HEK293 (cell line): ENCODE data around the gene SH3RF1.
A peak's percentile ranks its signal among the peaks of the same experiment; 100 is the strongest.

ENCODE experiments used
- CTCF ChIA-PET: fragments of 350-600 bp; formaldehyde crosslinking; extraction: SDS; loops from one replicate; lab custom pipeline; 2021; ENCODE audit warnings: antibody characterized with exemption; lab: Yijun Ruan, JAX
- POLR2A ChIA-PET: fragments of 300-600 bp; formaldehyde crosslinking; extraction: SDS; loops from one replicate; lab custom pipeline; 2020; ENCODE audit warnings: antibody characterized with exemption, inconsistent platforms; lab: Yijun Ruan, JAX
- H3K27ac ChIP-seq: fragments of 200-500 bp; sonication (Bioruptor generic); 2 replicates; pipeline ENCODE4 v1.5.1; 2014; ENCODE audit warnings: low read depth, low read length, control low read depth, inconsistent platforms; ENCODE audit errors: extremely low read depth
- H3K36me3 ChIP-seq, 2 experiments: fragments of 200-500 bp in 1 of 2; sonication (Bioruptor generic) in 1 of 2; 1 replicate in 1 of 2; 2 replicates in 1 of 2; pipeline ENCODE4 v1.5.1; 2014 to 2017; ENCODE audit warnings: inconsistent platforms in 2 of 2, low read length in 2 of 2; ENCODE audit not compliant: control insufficient read depth in 2 of 2, insufficient read depth in 1 of 2
- H3K4me1 ChIP-seq: fragments of 200-500 bp; sonication (Bioruptor generic); 2 replicates; pipeline ENCODE4 v1.5.1; 2014; ENCODE audit warnings: mild to moderate bottlenecking, low read length, inconsistent platforms; ENCODE audit not compliant: control insufficient read depth, insufficient read depth
- H3K4me3 ChIP-seq: 2 replicates; pipeline ENCODE4 v1.5.1; 2011; ENCODE audit warnings: low read depth, mild to moderate bottlenecking, control low read depth, low read length, moderate library complexity
- H3K9me3 ChIP-seq: fragments of 200-500 bp; sonication (Bioruptor generic); 2 replicates; pipeline ENCODE4 v1.5.1; 2014; ENCODE audit warnings: low read depth, low read length, inconsistent platforms; ENCODE audit not compliant: control insufficient read depth, insufficient read depth
- BCL6B ChIP-seq: fragments of 450-650 bp; formaldehyde crosslinking; IDR thresholded peaks from 2 replicates; pipeline ENCODE4 v1.5.1; 2017; ENCODE audit warnings: missing biosample characterization, missing genetic modification characterization
- HIC1 ChIP-seq: fragments of 450-650 bp; formaldehyde crosslinking; IDR thresholded peaks from 2 replicates; pipeline ENCODE4 v1.5.1; 2016; ENCODE audit warnings: missing biosample characterization, missing genetic modification characterization
- KLF17 ChIP-seq: fragments of 450-650 bp; formaldehyde crosslinking; IDR thresholded peaks from 2 replicates; pipeline ENCODE4 v1.5.1; 2016; ENCODE audit warnings: missing biosample characterization, missing genetic modification characterization
- MYNN ChIP-seq: fragments of 450-650 bp; formaldehyde crosslinking; IDR thresholded peaks from 2 replicates; pipeline ENCODE4 v1.5.1; 2016; ENCODE audit warnings: missing biosample characterization, missing genetic modification characterization, borderline replicate concordance
- YY1 ChIP-seq: fragments of 450-650 bp; formaldehyde crosslinking; IDR thresholded peaks from 2 replicates; pipeline ENCODE4 v1.5.1; 2018; ENCODE audit warnings: missing biosample characterization, missing genetic modification characterization
- ZBTB20 ChIP-seq: fragments of 450-650 bp; formaldehyde crosslinking; IDR thresholded peaks from 2 replicates; pipeline ENCODE4 v1.5.1; 2016; ENCODE audit warnings: missing biosample characterization, missing genetic modification characterization
- ZBTB6 ChIP-seq: fragments of 450-650 bp; formaldehyde crosslinking; IDR thresholded peaks from 2 replicates; pipeline ENCODE4 v1.5.1; 2017; ENCODE audit warnings: missing biosample characterization, missing genetic modification characterization
- ZIC2 ChIP-seq: fragments of 450-650 bp; formaldehyde crosslinking; IDR thresholded peaks from 2 replicates; pipeline ENCODE4 v1.5.1; 2016; ENCODE audit warnings: missing biosample characterization, missing genetic modification characterization
- ZNF18 ChIP-seq: fragments of 450-650 bp; formaldehyde crosslinking; IDR thresholded peaks from 2 replicates; pipeline ENCODE4 v1.5.1; 2016; ENCODE audit warnings: missing biosample characterization, missing genetic modification characterization
- ZNF211 ChIP-seq: fragments of 450-650 bp; formaldehyde crosslinking; IDR thresholded peaks from 2 replicates; pipeline ENCODE4 v1.5.1; 2016; ENCODE audit warnings: low read depth, missing biosample characterization, missing genetic modification characterization
- ZNF510 ChIP-seq: fragments of 450-650 bp; formaldehyde crosslinking; IDR thresholded peaks from 2 replicates; pipeline ENCODE4 v1.5.1; 2018; ENCODE audit warnings: mild to moderate bottlenecking, missing genetic modification characterization, missing biosample characterization; ENCODE audit not compliant: insufficient replicate concordance
- ZNF664 ChIP-seq: fragments of 450-650 bp; formaldehyde crosslinking; IDR thresholded peaks from 2 replicates; pipeline ENCODE4 v1.5.1; 2016; ENCODE audit warnings: missing biosample characterization, missing genetic modification characterization
- ZSCAN18 ChIP-seq: fragments of 450-650 bp; formaldehyde crosslinking; IDR thresholded peaks from 2 replicates; pipeline ENCODE4 v1.5.1; 2016; ENCODE audit warnings: missing biosample characterization, missing genetic modification characterization

The SH3RF1 gene

GRCh38 chr4:169260217-169260866 lies 10.4 kb downstream of the SH3RF1 start (continued):
- no peak for TF ChIP-seq ZNF18
- TF ChIP-seq ZNF510 (tag by site-specific recombination): no peak

- H3K4me1 ChIP-seq: peaks cover 27% of the 10 kb centered on the region
- no peak overlapping the region for H3K4me3 ChIP-seq
- no peak overlapping the region for H3K27ac ChIP-seq
- TF ChIP-seq ZBTB20 (tag by site-specific recombination) (peak; percentile 52), ZNF211 (tag by site-specific recombination) (no peak)
- peaks cover 0 to 14% of the 10 kb centered on the region in 2 experiments; a peak in 1 of 3 replicates for H3K36me3 ChIP-seq
- ChIA-PET POLR2A (no interaction called here), CTCF (interaction anchor here (0.7 kb wide), 1 partner anchor 13 kb away, joined by 3 read pairs; no protein-coding TSS in a partner anchor)
- H3K9me3 ChIP-seq: no peaks in the 10 kb centered on the region
Measured at GRCh38 chr4:169259271-169259670, 11.5 kb downstream of the SH3RF1 start.

- Histone ChIP-seq H3K27ac (no peak overlapping the region), H3K4me1 (peaks cover 35% of the 10 kb centered on the region), H3K9me3 (no peaks in the 10 kb centered on the region), H3K36me3 (peaks cover 0 to 3% of the 10 kb centered on the region in 2 experiments; a peak in 1 of 3 replicates), H3K4me3 (no peak overlapping the region)
- no peak for TF ChIP-seq YY1 (tag by site-specific recombination)
- TF ChIP-seq ZNF664: no peak
- no peak for TF ChIP-seq HIC1 (tag by site-specific recombination)
- TF ChIP-seq ZIC2: no peak
- no peak for TF ChIP-seq ZSCAN18 (tag by site-specific recombination)
- TF ChIP-seq ZBTB6 (tag by site-specific recombination): no peak
- TF ChIP-seq MYNN (tag by site-specific recombination): no peak
- TF ChIP-seq KLF17 (tag by site-specific recombination): no peak
- TF ChIP-seq BCL6B (tag by site-specific recombination): no peak
- no peak for TF ChIP-seq ZNF510 (tag by site-specific recombination)
- ChIA-PET POLR2A (no interaction called here), CTCF (no interaction called here)
Measured at GRCh38 chr4:169258141-169258540, 12.6 kb downstream of the SH3RF1 start.
